ENCODE results near the gene MCM8. TPM values are rescaled to one million over a fixed set of nuclear protein-coding genes. Genes with fewer than 3 reads are reported as not detected.

Gene MCM8
- total RNA-seq, 1 experiment from 2014 or later: 27.0 TPM

GRCh38 chr20:5968462-5968861 is 18.0 kb downstream of the MCM8 start:
- Histone ChIP-seq H3K9me2 (replicated peaks; ENCODE audit: low read length) (no peaks in the 10 kb centered on the region), H3K36me3 (ENCODE audit: low read depth, low read length) (peaks cover 40% of the 10 kb centered on the region), H3K27ac (ENCODE audit: low read length) (no peak overlapping the region), H3K4me3 (ENCODE audit: low read length) (no peak overlapping the region), H3K27me3 (ENCODE audit: low read length) (no peaks in the 10 kb centered on the region), H4K20me1 (ENCODE audit: low read length) (no peaks in the 10 kb centered on the region), H2AFZ (ENCODE audit: low read length) (no peak overlapping the region), H3K9me3 (ENCODE audit: low read length) (no peaks in the 10 kb centered on the region), H3K4me2 (ENCODE audit: low read length) (no peak overlapping the region), H3F3A (ENCODE audit: low read length, unreplicated experiment) (peaks cover 6% of the 10 kb centered on the region), H3K9ac (ENCODE audit: low read length) (no peak overlapping the region), H3K79me2 (ENCODE audit: low read length) (no peaks in the 10 kb centered on the region), H3K4me1 (ENCODE audit: insufficient read depth, low read length) (peaks cover 28% of the 10 kb centered on the region)
- TF ChIP-seq CTCF (conservative IDR thresholded peaks at IDR 0.05; ENCODE audit: low read depth, low read length) (no peak), EZH2phosphoT487 (IDR thresholded peaks at IDR 0.05; ENCODE audit: borderline replicate concordance, low read length) (no peak), EZH2 (IDR thresholded peaks at IDR 0.05; ENCODE audit: low read length, unreplicated experiment) (no peak)
- no TSS peak for BruUV-seq (replicated peaks)
- ChIA-PET CTCF (no interaction called here), POLR2A (ENCODE audit: unreplicated experiment) (no interaction called here)
- ATAC-seq: no peak
- intact Hi-C loops (cut with micrococcal nuclease): no loop called here
- no peak for DNase-seq

- BruUV-seq (replicated peaks): no TSS peak
- peaks cover 6% of the 10 kb centered on the region for H3F3A ChIP-seq (ENCODE audit: low read length, unreplicated experiment)
- H3K9me2 ChIP-seq (replicated peaks; ENCODE audit: low read length): no peaks in the 10 kb centered on the region
- H3K27me3 ChIP-seq (ENCODE audit: low read length): no peaks in the 10 kb centered on the region
- H3K4me1 ChIP-seq (ENCODE audit: insufficient read depth, low read length): peaks cover 38% of the 10 kb centered on the region
- H3K27ac ChIP-seq (ENCODE audit: low read length): no peak overlapping the region
- TF ChIP-seq EZH2phosphoT487 (IDR thresholded peaks at IDR 0.05; ENCODE audit: borderline replicate concordance, low read length) (no peak), EZH2 (IDR thresholded peaks at IDR 0.05; ENCODE audit: low read length, unreplicated experiment) (no peak), CTCF (conservative IDR thresholded peaks at IDR 0.05; ENCODE audit: low read depth, low read length) (no peak)
- intact Hi-C loops (cut with micrococcal nuclease): no loop called here
- DNase-seq: no peak
- H3K4me3 ChIP-seq (ENCODE audit: low read length): no peak overlapping the region
- H3K9ac ChIP-seq (ENCODE audit: low read length): no peak overlapping the region
- 0 out of 2 replicates have a peak, but pooled peaks cover 5% of the 10 kb centered on the region for H3K79me2 ChIP-seq (ENCODE audit: low read length)
- no peak overlapping the region for H3K4me2 ChIP-seq (ENCODE audit: low read length)
- H3K36me3 ChIP-seq (ENCODE audit: low read depth, low read length): peaks cover 38% of the 10 kb centered on the region
- no peak for ATAC-seq
- CTCF ChIA-PET: no interaction called here
- POLR2A ChIA-PET (ENCODE audit: unreplicated experiment): no interaction called here
- no peaks in the 10 kb centered on the region for H4K20me1 ChIP-seq (ENCODE audit: low read length)
- no peaks in the 10 kb centered on the region for H3K9me3 ChIP-seq (ENCODE audit: low read length)
- no peak overlapping the region for H2AFZ ChIP-seq (ENCODE audit: low read length)
Measured at GRCh38 chr20:5969348-5969935, 19.0 kb downstream of the MCM8 start.

- Histone ChIP-seq H2AFZ (ENCODE audit: low read length) (no peak overlapping the region), H3K9me3 (ENCODE audit: low read length) (no peaks in the 10 kb centered on the region), H3F3A (ENCODE audit: low read length, unreplicated experiment) (peaks cover 6% of the 10 kb centered on the region), H3K27me3 (ENCODE audit: low read length) (no peaks in the 10 kb centered on the region), H3K36me3 (ENCODE audit: low read depth, low read length) (peaks cover 37% of the 10 kb centered on the region), H3K9ac (ENCODE audit: low read length) (no peak overlapping the region), H4K20me1 (ENCODE audit: low read length) (no peaks in the 10 kb centered on the region), H3K4me2 (ENCODE audit: low read length) (no peak overlapping the region), H3K9me2 (replicated peaks; ENCODE audit: low read length) (no peaks in the 10 kb centered on the region), H3K79me2 (ENCODE audit: low read length) (peaks cover 8% of the 10 kb centered on the region; the same call in 1 of the 2 replicates), H3K4me3 (ENCODE audit: low read length) (no peak overlapping the region), H3K4me1 (ENCODE audit: insufficient read depth, low read length) (peaks cover 43% of the 10 kb centered on the region), H3K27ac (ENCODE audit: low read length) (no peak overlapping the region)
- no TSS peak for BruUV-seq (replicated peaks)
- DNase-seq: no peak
- ATAC-seq: no peak
- no peak for TF ChIP-seq EZH2 (IDR thresholded peaks at IDR 0.05; ENCODE audit: low read length, unreplicated experiment)
- no peak for TF ChIP-seq CTCF (conservative IDR thresholded peaks at IDR 0.05; ENCODE audit: low read depth, low read length)
- TF ChIP-seq EZH2phosphoT487 (IDR thresholded peaks at IDR 0.05; ENCODE audit: borderline replicate concordance, low read length): no peak
- CTCF ChIA-PET: no interaction called here
- intact Hi-C loops (cut with micrococcal nuclease): no loop called here
- POLR2A ChIA-PET (ENCODE audit: unreplicated experiment): no interaction called here
Measured at GRCh38 chr20:5969940-5970339, 19.5 kb downstream of the MCM8 start.

All from PC-3 (cell line).